ENCODE results near the gene PGGHG. TPM values are rescaled to one million over a fixed set of nuclear protein-coding genes. Genes with fewer than 3 reads are reported as not detected.

The PGGHG gene
- total RNA-seq, 1 donor from 2014 or later = 25.1 TPM

GRCh38 chr11:270451-271318 lies 18.2 kb upstream of the PGGHG start:
- H3K27ac Mint-ChIP-seq (ENCODE audit: unreplicated experiment) = no peak overlapping the region

GRCh38 chr11:271319-271715 lies 17.6 kb upstream of the PGGHG start:
- Mint-ChIP-seq H3K9me3 (peaks cover 2% of the 10 kb centered on the region), H3K4me1 (peaks cover 30% of the 10 kb centered on the region), H3K4me3 (no peak overlapping the region), H3K27ac (ENCODE audit: unreplicated experiment) (no peak overlapping the region), H3K27me3 (ENCODE audit: low read depth) (no peaks in the 10 kb centered on the region), H3K36me3 (ENCODE audit: low read depth) (no peaks in the 10 kb centered on the region)
- no peak for DNase-seq (ENCODE audit: low read depth, low spot score)
- TF ChIP-seq CTCF (conservative IDR thresholded peaks at IDR 0.05) = no peak

More at GRCh38 chr11:270451-271318, 18.2 kb upstream of the PGGHG start:
- no peak for TF ChIP-seq CTCF (conservative IDR thresholded peaks at IDR 0.05)
- H3K4me3 Mint-ChIP-seq = no peak overlapping the region
- no peaks in the 10 kb centered on the region for H3K36me3 Mint-ChIP-seq (ENCODE audit: low read depth)
- no peak for DNase-seq (ENCODE audit: low read depth, low spot score)
- H3K27me3 Mint-ChIP-seq (ENCODE audit: low read depth) = no peaks in the 10 kb centered on the region
- peaks cover 30% of the 10 kb centered on the region for H3K4me1 Mint-ChIP-seq
- peaks cover 2% of the 10 kb centered on the region for H3K9me3 Mint-ChIP-seq

- no peak overlapping the region for H3K4me3 Mint-ChIP-seq
- H3K27ac Mint-ChIP-seq (ENCODE audit: unreplicated experiment) = no peak overlapping the region
- no peak for TF ChIP-seq CTCF (conservative IDR thresholded peaks at IDR 0.05)
- no peak for DNase-seq (ENCODE audit: low read depth, low spot score)
- peaks cover 4% of the 10 kb centered on the region for H3K9me3 Mint-ChIP-seq
- peaks cover 4% of the 10 kb centered on the region for H3K36me3 Mint-ChIP-seq (ENCODE audit: low read depth)
- H3K27me3 Mint-ChIP-seq (ENCODE audit: low read depth) = no peaks in the 10 kb centered on the region
- H3K4me1 Mint-ChIP-seq = peaks cover 30% of the 10 kb centered on the region
Measured at GRCh38 chr11:272195-272930, 16.6 kb upstream of the PGGHG start.

GRCh38 chr11:272931-273198 lies 16.1 kb upstream of the PGGHG start:
- no peak for DNase-seq (ENCODE audit: low read depth, low spot score)
- no peak overlapping the region for H3K27ac Mint-ChIP-seq (ENCODE audit: unreplicated experiment)
- peaks cover 4% of the 10 kb centered on the region for H3K36me3 Mint-ChIP-seq (ENCODE audit: low read depth)
- H3K27me3 Mint-ChIP-seq (ENCODE audit: low read depth) = no peaks in the 10 kb centered on the region
- TF ChIP-seq CTCF (conservative IDR thresholded peaks at IDR 0.05) = no peak
- H3K4me1 Mint-ChIP-seq = peaks cover 30% of the 10 kb centered on the region
- H3K4me3 Mint-ChIP-seq = no peak overlapping the region
- H3K9me3 Mint-ChIP-seq = peaks cover 4% of the 10 kb centered on the region

- H3K36me3 Mint-ChIP-seq (ENCODE audit: low read depth) = peaks cover 4% of the 10 kb centered on the region
- TF ChIP-seq CTCF (conservative IDR thresholded peaks at IDR 0.05) = no peak
- no peaks in the 10 kb centered on the region for H3K27me3 Mint-ChIP-seq (ENCODE audit: low read depth)
- H3K27ac Mint-ChIP-seq (ENCODE audit: unreplicated experiment) = no peak overlapping the region
- peaks cover 14% of the 10 kb centered on the region for H3K4me1 Mint-ChIP-seq
- peaks cover 4% of the 10 kb centered on the region for H3K9me3 Mint-ChIP-seq
- H3K4me3 Mint-ChIP-seq = no peak overlapping the region
- no peak for DNase-seq (ENCODE audit: low read depth, low spot score)
Measured at GRCh38 chr11:276219-276618, 12.7 kb upstream of the PGGHG start.
